HEK293 (cell line): ENCODE data around the gene GRID2.

ENCODE experiments used
- CTCF ChIA-PET: fragments of 350-600 bp; formaldehyde crosslinking; extraction: SDS; loops from one replicate; lab custom pipeline; 2021; ENCODE audit warnings: antibody characterized with exemption; lab: Yijun Ruan, JAX
- POLR2A ChIA-PET: fragments of 300-600 bp; formaldehyde crosslinking; extraction: SDS; loops from one replicate; lab custom pipeline; 2020; ENCODE audit warnings: antibody characterized with exemption, inconsistent platforms; lab: Yijun Ruan, JAX
- H3K27ac ChIP-seq: fragments of 200-500 bp; sonication (Bioruptor generic); 2 replicates; pipeline ENCODE4 v1.5.1; 2014; ENCODE audit warnings: low read depth, low read length, control low read depth, inconsistent platforms; ENCODE audit errors: extremely low read depth
- H3K36me3 ChIP-seq, 2 experiments: fragments of 200-500 bp in 1 of 2; sonication (Bioruptor generic) in 1 of 2; 1 replicate in 1 of 2; 2 replicates in 1 of 2; pipeline ENCODE4 v1.5.1; 2014 to 2017; ENCODE audit warnings: inconsistent platforms in 2 of 2, low read length in 2 of 2; ENCODE audit not compliant: control insufficient read depth in 2 of 2, insufficient read depth in 1 of 2
- H3K4me1 ChIP-seq: fragments of 200-500 bp; sonication (Bioruptor generic); 2 replicates; pipeline ENCODE4 v1.5.1; 2014; ENCODE audit warnings: mild to moderate bottlenecking, low read length, inconsistent platforms; ENCODE audit not compliant: control insufficient read depth, insufficient read depth
- H3K4me3 ChIP-seq: 2 replicates; pipeline ENCODE4 v1.5.1; 2011; ENCODE audit warnings: low read depth, mild to moderate bottlenecking, control low read depth, low read length, moderate library complexity
- H3K9me3 ChIP-seq: fragments of 200-500 bp; sonication (Bioruptor generic); 2 replicates; pipeline ENCODE4 v1.5.1; 2014; ENCODE audit warnings: low read depth, low read length, inconsistent platforms; ENCODE audit not compliant: control insufficient read depth, insufficient read depth
- TCF7L2 ChIP-seq: IDR thresholded peaks from 2 replicates; pipeline ENCODE4 v1.6.1; 2011; ENCODE audit warnings: low read depth, mild to moderate bottlenecking, inconsistent platforms, low read length, moderate library complexity, borderline replicate concordance
- ZNF146 ChIP-seq: fragments of 450-650 bp; formaldehyde crosslinking; IDR thresholded peaks from 2 replicates; pipeline ENCODE4 v1.5.1; 2016; ENCODE audit warnings: missing biosample characterization, missing genetic modification characterization
- ZNF175 ChIP-seq: fragments of 450-650 bp; formaldehyde crosslinking; IDR thresholded peaks from 2 replicates; pipeline ENCODE4 v1.5.1; 2016; ENCODE audit warnings: missing biosample characterization, missing genetic modification characterization
- ZNF202 ChIP-seq: fragments of 450-650 bp; formaldehyde crosslinking; IDR thresholded peaks from 2 replicates; pipeline ENCODE4 v1.5.1; 2016; ENCODE audit warnings: missing biosample characterization, missing genetic modification characterization, borderline replicate concordance
- ZNF223 ChIP-seq: fragments of 450-650 bp; formaldehyde crosslinking; IDR thresholded peaks from 2 replicates; pipeline ENCODE4 v1.5.1; 2016; ENCODE audit warnings: missing biosample characterization, missing genetic modification characterization
- ZNF394 ChIP-seq: fragments of 450-650 bp; formaldehyde crosslinking; IDR thresholded peaks from 2 replicates; pipeline ENCODE4 v1.5.1; 2016; ENCODE audit warnings: missing biosample characterization, missing genetic modification characterization, mild to moderate bottlenecking, moderate library complexity, borderline replicate concordance
- ZNF510 ChIP-seq: fragments of 450-650 bp; formaldehyde crosslinking; IDR thresholded peaks from 2 replicates; pipeline ENCODE4 v1.5.1; 2018; ENCODE audit warnings: mild to moderate bottlenecking, missing genetic modification characterization, missing biosample characterization; ENCODE audit not compliant: insufficient replicate concordance
- ZNF514 ChIP-seq: fragments of 450-650 bp; formaldehyde crosslinking; IDR thresholded peaks from 2 replicates; pipeline ENCODE4 v1.5.1; 2016; ENCODE audit warnings: missing biosample characterization, missing genetic modification characterization
- ZNF585B ChIP-seq: fragments of 450-650 bp; formaldehyde crosslinking; IDR thresholded peaks from 2 replicates; pipeline ENCODE4 v1.5.1; 2016; ENCODE audit warnings: missing biosample characterization, missing genetic modification characterization
- ZNF658 ChIP-seq: fragments of 450-650 bp; formaldehyde crosslinking; IDR thresholded peaks from 2 replicates; pipeline ENCODE4; 2016; ENCODE audit warnings: missing biosample characterization, missing genetic modification characterization
- ZNF76 ChIP-seq: fragments of 450-650 bp; formaldehyde crosslinking; IDR thresholded peaks from 2 replicates; pipeline ENCODE4; 2016; ENCODE audit warnings: low read depth, missing biosample characterization, missing genetic modification characterization, borderline replicate concordance
- TF ChIP-seq, protein P1 (sequence below): fragments of 450-650 bp; formaldehyde crosslinking; IDR thresholded peaks from 2 replicates; pipeline ENCODE4 v1.5.1; 2017; ENCODE audit warnings: missing biosample characterization, missing genetic modification characterization
- TF ChIP-seq, protein P2 (sequence below): fragments of 450-650 bp; formaldehyde crosslinking; IDR thresholded peaks from 2 replicates; pipeline ENCODE4 v1.5.1; 2016; ENCODE audit warnings: missing biosample characterization, missing genetic modification characterization, borderline replicate concordance
- TF ChIP-seq, protein P3 (sequence below): fragments of 450-650 bp; formaldehyde crosslinking; IDR thresholded peaks from 2 replicates; pipeline ENCODE4 v1.5.1; 2016; ENCODE audit warnings: missing biosample characterization, missing genetic modification characterization
- TF ChIP-seq, protein P4 (sequence below): fragments of 450-650 bp; formaldehyde crosslinking; IDR thresholded peaks from 2 replicates; pipeline ENCODE4 v1.5.1; 2016; ENCODE audit warnings: missing biosample characterization, missing genetic modification characterization

The GRID2 gene

DNA sequence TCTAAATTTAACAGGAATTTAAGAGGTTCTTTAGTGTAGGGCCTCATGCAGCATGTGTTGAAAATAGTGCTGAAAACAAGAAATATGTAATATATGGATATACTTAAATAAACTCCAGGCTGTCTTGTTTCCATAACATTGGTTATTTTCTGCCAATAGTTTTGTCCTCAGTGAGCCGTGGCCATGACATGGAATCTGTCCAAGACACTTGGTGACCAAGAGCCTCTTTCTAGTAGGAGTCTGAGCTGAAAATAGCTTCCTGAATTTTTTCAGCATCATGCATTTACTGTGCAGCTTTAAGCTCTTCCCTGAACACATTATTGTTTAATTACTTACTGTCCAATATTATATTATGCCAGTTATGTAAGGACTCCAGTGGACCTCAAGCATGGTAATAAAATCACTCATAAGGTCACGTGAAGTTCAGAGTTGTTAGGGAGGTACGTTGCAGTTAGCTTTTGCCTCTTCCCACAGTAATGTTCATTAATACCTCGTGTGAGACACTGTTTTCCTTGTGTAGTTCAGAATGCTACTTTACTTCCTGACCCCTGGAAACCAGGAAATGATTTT lies 488.2 kb downstream of the GRID2 start:
- Histone ChIP-seq H3K27ac (no peak overlapping the region), H3K36me3 (no peaks in the 10 kb centered on the region), H3K4me3 (no peak overlapping the region), H3K4me1 (no peaks in the 10 kb centered on the region), H3K9me3 (no peaks in the 10 kb centered on the region)
- TF ChIP-seq, protein P1, sequence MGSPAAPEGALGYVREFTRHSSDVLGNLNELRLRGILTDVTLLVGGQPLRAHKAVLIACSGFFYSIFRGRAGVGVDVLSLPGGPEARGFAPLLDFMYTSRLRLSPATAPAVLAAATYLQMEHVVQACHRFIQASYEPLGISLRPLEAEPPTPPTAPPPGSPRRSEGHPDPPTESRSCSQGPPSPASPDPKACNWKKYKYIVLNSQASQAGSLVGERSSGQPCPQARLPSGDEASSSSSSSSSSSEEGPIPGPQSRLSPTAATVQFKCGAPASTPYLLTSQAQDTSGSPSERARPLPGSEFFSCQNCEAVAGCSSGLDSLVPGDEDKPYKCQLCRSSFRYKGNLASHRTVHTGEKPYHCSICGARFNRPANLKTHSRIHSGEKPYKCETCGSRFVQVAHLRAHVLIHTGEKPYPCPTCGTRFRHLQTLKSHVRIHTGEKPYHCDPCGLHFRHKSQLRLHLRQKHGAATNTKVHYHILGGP, result no peak
- TF ChIP-seq ZNF175, result no peak
- no peak for TF ChIP-seq TCF7L2
- no peak for TF ChIP-seq ZNF146 (tag by site-specific recombination)
- no peak for TF ChIP-seq ZNF394 (tag by site-specific recombination)
- TF ChIP-seq, protein P2, sequence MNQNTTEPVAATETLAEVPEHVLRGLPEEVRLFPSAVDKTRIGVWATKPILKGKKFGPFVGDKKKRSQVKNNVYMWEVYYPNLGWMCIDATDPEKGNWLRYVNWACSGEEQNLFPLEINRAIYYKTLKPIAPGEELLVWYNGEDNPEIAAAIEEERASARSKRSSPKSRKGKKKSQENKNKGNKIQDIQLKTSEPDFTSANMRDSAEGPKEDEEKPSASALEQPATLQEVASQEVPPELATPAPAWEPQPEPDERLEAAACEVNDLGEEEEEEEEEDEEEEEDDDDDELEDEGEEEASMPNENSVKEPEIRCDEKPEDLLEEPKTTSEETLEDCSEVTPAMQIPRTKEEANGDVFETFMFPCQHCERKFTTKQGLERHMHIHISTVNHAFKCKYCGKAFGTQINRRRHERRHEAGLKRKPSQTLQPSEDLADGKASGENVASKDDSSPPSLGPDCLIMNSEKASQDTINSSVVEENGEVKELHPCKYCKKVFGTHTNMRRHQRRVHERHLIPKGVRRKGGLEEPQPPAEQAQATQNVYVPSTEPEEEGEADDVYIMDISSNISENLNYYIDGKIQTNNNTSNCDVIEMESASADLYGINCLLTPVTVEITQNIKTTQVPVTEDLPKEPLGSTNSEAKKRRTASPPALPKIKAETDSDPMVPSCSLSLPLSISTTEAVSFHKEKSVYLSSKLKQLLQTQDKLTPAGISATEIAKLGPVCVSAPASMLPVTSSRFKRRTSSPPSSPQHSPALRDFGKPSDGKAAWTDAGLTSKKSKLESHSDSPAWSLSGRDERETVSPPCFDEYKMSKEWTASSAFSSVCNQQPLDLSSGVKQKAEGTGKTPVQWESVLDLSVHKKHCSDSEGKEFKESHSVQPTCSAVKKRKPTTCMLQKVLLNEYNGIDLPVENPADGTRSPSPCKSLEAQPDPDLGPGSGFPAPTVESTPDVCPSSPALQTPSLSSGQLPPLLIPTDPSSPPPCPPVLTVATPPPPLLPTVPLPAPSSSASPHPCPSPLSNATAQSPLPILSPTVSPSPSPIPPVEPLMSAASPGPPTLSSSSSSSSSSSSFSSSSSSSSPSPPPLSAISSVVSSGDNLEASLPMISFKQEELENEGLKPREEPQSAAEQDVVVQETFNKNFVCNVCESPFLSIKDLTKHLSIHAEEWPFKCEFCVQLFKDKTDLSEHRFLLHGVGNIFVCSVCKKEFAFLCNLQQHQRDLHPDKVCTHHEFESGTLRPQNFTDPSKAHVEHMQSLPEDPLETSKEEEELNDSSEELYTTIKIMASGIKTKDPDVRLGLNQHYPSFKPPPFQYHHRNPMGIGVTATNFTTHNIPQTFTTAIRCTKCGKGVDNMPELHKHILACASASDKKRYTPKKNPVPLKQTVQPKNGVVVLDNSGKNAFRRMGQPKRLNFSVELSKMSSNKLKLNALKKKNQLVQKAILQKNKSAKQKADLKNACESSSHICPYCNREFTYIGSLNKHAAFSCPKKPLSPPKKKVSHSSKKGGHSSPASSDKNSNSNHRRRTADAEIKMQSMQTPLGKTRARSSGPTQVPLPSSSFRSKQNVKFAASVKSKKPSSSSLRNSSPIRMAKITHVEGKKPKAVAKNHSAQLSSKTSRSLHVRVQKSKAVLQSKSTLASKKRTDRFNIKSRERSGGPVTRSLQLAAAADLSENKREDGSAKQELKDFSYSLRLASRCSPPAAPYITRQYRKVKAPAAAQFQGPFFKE, result no peak
- TF ChIP-seq ZNF76 (tag by site-specific recombination), result no peak
- no peak for TF ChIP-seq ZNF223
- no peak for TF ChIP-seq ZNF514 (tag by site-specific recombination)
- TF ChIP-seq ZNF585B, result no peak
- TF ChIP-seq, protein P3, sequence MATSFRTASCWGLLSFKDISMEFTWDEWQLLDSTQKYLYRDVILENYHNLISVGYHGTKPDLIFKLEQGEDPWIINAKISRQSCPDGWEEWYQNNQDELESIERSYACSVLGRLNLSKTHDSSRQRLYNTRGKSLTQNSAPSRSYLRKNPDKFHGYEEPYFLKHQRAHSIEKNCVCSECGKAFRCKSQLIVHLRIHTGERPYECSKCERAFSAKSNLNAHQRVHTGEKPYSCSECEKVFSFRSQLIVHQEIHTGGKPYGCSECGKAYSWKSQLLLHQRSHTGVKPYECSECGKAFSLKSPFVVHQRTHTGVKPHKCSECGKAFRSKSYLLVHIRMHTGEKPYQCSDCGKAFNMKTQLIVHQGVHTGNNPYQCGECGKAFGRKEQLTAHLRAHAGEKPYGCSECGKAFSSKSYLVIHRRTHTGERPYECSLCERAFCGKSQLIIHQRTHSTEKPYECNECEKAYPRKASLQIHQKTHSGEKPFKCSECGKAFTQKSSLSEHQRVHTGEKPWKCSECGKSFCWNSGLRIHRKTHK, result no peak
- TF ChIP-seq, protein P4, sequence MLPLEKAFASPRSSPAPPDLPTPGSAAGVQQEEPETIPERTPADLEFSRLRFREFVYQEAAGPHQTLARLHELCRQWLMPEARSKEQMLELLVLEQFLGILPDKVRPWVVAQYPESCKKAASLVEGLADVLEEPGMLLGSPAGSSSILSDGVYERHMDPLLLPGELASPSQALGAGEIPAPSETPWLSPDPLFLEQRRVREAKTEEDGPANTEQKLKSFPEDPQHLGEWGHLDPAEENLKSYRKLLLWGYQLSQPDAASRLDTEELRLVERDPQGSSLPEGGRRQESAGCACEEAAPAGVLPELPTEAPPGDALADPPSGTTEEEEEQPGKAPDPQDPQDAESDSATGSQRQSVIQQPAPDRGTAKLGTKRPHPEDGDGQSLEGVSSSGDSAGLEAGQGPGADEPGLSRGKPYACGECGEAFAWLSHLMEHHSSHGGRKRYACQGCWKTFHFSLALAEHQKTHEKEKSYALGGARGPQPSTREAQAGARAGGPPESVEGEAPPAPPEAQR (tag by site-specific recombination), result no peak
- CTCF ChIA-PET, result interaction anchor here (0.7 kb wide), 1 partner anchor 407 kb away, joined by 3 read pairs; no protein-coding TSS in a partner anchor
- POLR2A ChIA-PET, result no interaction called here

DNA sequence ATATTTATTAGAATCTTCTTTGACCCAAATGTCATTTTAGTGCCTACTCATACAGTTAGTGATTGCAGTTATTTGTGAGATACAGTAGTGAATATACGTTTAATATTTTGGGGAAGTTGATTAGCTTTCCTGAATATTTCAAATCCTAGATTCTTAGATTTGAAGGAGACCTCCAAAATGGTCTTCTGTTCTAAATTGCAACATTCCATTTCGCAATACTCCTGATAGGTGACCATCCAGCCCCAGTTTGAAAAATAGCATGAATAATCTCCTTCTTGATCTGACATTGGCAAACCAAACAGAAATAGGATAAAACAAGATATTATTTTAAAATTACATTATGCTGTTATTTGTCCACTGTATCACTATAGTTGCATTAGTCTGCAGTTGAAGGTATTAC lies 505.6 kb downstream of the GRID2 start:
- TF ChIP-seq ZNF658 (tag by site-specific recombination) (no peak), ZNF202 (tag by site-specific recombination) (no peak), ZNF510 (tag by site-specific recombination) (no peak)
- TF ChIP-seq, all 188 proteins: peak for 0
- POLR2A ChIA-PET, result no interaction called here
- Histone ChIP-seq H3K27ac (no peak overlapping the region), H3K9me3 (no peaks in the 10 kb centered on the region), H3K36me3 (no peaks in the 10 kb centered on the region), H3K4me3 (no peak overlapping the region), H3K4me1 (no peaks in the 10 kb centered on the region)
- CTCF ChIA-PET, result no interaction called here
